ENCODE data around the gene AMHR2. TPM values are rescaled to one million over a fixed set of nuclear protein-coding genes. Genes with fewer than 3 reads are reported as not detected.

The AMHR2 gene
- total RNA-seq, 1 donor from 2014 or later, result not detected

GRCh38 chr12:53480491-53481442, 57.1 kb downstream of the AMHR2 start:
- H3K27ac Mint-ChIP-seq (ENCODE audit: unreplicated experiment), result no peak overlapping the region
- Histone ChIP-seq H3K4me3 (ENCODE audit: insufficient read depth, low read depth, low read length) (no peak overlapping the region), H3K9me3 (ENCODE audit: insufficient read depth, low read depth, low read length) (no peaks in the 10 kb centered on the region), H3K27ac (ENCODE audit: low read depth, low read length) (no peak overlapping the region), H4K20me1 (ENCODE audit: insufficient read depth, low read length) (peaks cover 94% of the 10 kb centered on the region), H3K9ac (ENCODE audit: low read length) (peak overlapping the region; percentile 10), H3K36me3 (ENCODE audit: insufficient read depth, low read length) (peaks cover 62% of the 10 kb centered on the region), H2AFZ (ENCODE audit: low read depth, low read length) (no peak overlapping the region), H3K79me2 (ENCODE audit: insufficient read depth, low read length) (peaks cover 35% of the 10 kb centered on the region), H3K4me2 (ENCODE audit: low read length) (no peak overlapping the region), H3K4me1 (ENCODE audit: insufficient read depth, low read length) (peaks cover 20% of the 10 kb centered on the region), H3K27me3 (ENCODE audit: insufficient read depth, low read length) (no peaks in the 10 kb centered on the region)
- FAIRE-seq (no peak), DNase-seq (ENCODE audit: low read depth) (no peak)
- H3K4me1 Mint-ChIP-seq (ENCODE audit: low read depth, unreplicated experiment), result peaks cover 35% of the 10 kb centered on the region
- no peaks in the 10 kb centered on the region for H3K27me3 Mint-ChIP-seq (ENCODE audit: low read depth, unreplicated experiment)
- TF ChIP-seq CTCF (IDR thresholded peaks at IDR 0.05; ENCODE audit: insufficient read depth, low read depth, low read length) (no peak), EZH2 (IDR thresholded peaks at IDR 0.05; ENCODE audit: insufficient read depth, low read length) (no peak)
- H3K4me3 Mint-ChIP-seq (ENCODE audit: unreplicated experiment), result no peak overlapping the region
- peaks cover 27% of the 10 kb centered on the region for H3K36me3 Mint-ChIP-seq (ENCODE audit: low read depth, unreplicated experiment)
- no peaks in the 10 kb centered on the region for H3K9me3 Mint-ChIP-seq (ENCODE audit: unreplicated experiment)

Other genes with a start within 250 kb of the AMHR2 start
- 31.0 and 32.7 TPM in 2 replicates for gene ZNF740, start 243.1 kb upstream of the AMHR2 start, total RNA-seq
- 16.7 and 19.4 TPM in 2 replicates for gene CSAD, start 242.9 kb upstream of the AMHR2 start, total RNA-seq
- 0.79 and 1.3 TPM in 2 replicates for gene ITGB7, start 216.6 kb upstream of the AMHR2 start, total RNA-seq
- gene RARG, start 191.6 kb upstream of the AMHR2 start, total RNA-seq, result 10.1 and 11.7 TPM in 2 replicates
- 1.2 and 2.0 TPM in 2 replicates for gene ESPL1, start 155.6 kb upstream of the AMHR2 start, total RNA-seq
- 279 and 281 TPM in 2 replicates for gene PFDN5, start 128.3 kb upstream of the AMHR2 start, total RNA-seq
- gene MYG1, start 124.2 kb upstream of the AMHR2 start, total RNA-seq, result 37.8 and 40.9 TPM in 2 replicates
- gene AAAS, start 102.2 kb upstream of the AMHR2 start, total RNA-seq, result 40.8 and 44.4 TPM in 2 replicates
- gene SP7, start 87.5 kb upstream of the AMHR2 start, total RNA-seq, result not detected in 2 replicates
- 48.7 and 50.6 TPM in 2 replicates for gene SP1, start 43.7 kb upstream of the AMHR2 start, total RNA-seq
- gene PRR13, start 17.9 kb downstream of the AMHR2 start, total RNA-seq, result 159 and 190 TPM in 2 replicates
- gene PCBP2, start 28.2 kb downstream of the AMHR2 start, total RNA-seq, result 708 and 733 TPM in 2 replicates
- 11.1 and 13.1 TPM in 2 replicates for gene MAP3K12, start 75.6 kb downstream of the AMHR2 start, total RNA-seq
- 40.4 and 51.1 TPM in 2 replicates for gene TARBP2, start 77.4 kb downstream of the AMHR2 start, total RNA-seq
- gene NPFF, start 83.6 kb downstream of the AMHR2 start, total RNA-seq, result 0.82 TPM in 1 of 2 replicates, not detected in the other
- 35.1 and 38.3 TPM in 2 replicates for gene ATF7, start 202.5 kb downstream of the AMHR2 start, total RNA-seq